GM19099 (cell line): ENCODE results near the gene PRKCD.

ENCODE experiments used
- POLR2A ChIP-seq: IDR thresholded peaks from 3 replicates; pipeline ENCODE4 v1.6.1; 2011; ENCODE audit warnings: low read depth; ENCODE audit not compliant: insufficient read length; ENCODE audit errors: extremely low read depth

PRKCD gene

DNA sequence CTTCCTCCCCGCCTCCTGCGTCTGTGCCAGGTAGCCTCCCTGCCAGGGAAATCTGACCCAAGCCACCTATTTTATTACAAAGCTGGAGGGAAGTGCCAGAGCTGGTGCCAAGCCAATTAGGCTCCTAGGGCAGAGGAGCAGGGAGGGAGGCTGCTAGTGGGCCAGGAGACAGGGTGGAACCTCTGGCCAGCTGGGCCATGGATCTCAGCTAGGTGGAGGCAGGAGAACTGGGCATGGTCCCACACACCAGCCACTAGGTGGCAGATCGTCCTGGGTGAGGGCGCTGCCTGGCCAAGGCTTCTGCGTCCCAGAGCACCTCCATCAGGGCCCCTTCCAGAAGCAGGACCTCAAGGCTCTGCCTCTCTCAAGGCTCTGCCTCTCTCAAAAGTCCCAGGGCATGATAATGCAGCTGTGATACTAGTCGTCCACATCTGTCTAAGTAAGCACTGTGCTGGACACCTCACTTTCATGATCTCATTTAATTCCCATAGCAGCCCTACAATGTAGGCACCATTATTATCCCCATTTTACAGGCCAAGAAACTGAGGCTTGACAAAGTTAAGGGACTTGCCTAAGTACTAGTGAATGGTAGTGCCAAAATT is 26.3 kb upstream of the PRKCD start:
- no peak for TF ChIP-seq POLR2A

DNA sequence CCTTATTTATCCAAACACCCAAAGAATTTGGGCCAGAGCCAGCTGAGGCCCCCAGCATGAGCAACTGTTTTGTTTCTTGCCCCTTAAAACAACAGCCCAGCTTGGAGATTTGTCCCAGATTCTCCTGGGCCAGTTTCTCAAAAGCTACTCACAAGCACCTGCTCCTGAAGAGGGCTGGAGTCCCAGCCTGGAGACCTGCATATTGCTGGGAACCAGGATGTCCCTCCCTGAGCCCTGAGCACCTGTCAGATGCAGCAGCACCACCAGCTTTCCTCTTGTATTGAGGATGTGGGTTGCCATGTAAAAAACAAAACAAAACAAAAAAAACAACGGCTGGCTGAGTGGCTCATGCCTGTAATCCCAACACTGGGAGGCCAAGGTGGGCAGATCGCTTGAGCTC is 23.8 kb upstream of the PRKCD start:
- no peak for TF ChIP-seq POLR2A

- TF ChIP-seq POLR2A: no peak
These were observed 23.1 kb upstream of the PRKCD start for GRCh38 chr3:53137835-53138446.

GRCh38 chr3:53139906-53140846 is 20.8 kb upstream of the PRKCD start:
- no peak for TF ChIP-seq POLR2A

DNA sequence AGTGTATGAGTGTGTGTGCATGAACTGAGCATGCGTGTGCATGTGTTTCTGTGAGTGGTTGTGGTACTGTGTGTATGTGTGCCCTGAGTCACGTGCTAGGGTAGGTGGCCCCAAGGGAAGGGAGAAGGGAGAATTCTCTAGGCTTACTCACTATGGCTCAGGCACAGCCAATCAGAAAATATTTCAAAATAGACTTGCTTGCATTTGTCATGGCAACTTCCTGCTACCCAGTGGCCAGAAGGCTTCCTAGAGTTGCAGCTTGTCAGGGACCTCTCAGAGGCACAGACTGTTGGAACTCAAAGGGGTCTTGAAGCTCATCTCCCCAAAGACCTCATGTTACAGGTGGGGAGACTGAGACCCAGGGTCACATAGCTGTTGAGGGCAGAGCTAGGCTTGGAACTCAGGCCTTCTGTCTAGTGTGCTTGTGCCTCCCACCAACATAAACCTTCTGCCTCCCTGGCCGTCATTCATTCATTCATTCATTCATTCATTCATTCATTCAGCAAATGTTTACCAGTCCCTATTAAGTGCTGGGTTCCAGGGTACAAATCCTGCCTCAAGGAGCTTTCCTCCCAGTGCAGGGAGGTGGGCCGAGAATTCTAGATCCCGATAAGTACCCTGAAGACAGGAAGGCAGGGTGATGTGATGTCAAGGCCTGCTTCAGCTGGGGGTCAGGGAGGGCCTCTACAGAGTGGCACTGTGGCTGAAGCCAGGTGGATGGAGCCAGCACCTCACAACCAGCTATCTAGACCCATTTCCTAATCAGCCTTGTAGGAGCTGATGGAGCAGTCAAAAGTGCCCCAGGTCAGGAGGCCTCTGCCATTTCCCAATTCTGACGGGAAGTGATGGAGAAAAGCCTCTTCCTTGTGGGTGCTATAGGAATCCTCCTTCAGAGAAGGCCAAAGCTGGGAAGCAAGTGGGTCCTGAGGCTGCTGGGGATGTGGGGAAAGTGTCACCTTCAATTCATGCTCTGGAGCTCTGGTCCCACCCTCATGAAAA is 19.9 kb upstream of the PRKCD start:
- no peak for TF ChIP-seq POLR2A

- no peak for TF ChIP-seq POLR2A
These were observed 18.0 kb upstream of the PRKCD start for GRCh38 chr3:53142986-53143385.

GRCh38 chr3:53144446-53144845 is 16.6 kb upstream of the PRKCD start:
- TF ChIP-seq POLR2A: no peak

DNA sequence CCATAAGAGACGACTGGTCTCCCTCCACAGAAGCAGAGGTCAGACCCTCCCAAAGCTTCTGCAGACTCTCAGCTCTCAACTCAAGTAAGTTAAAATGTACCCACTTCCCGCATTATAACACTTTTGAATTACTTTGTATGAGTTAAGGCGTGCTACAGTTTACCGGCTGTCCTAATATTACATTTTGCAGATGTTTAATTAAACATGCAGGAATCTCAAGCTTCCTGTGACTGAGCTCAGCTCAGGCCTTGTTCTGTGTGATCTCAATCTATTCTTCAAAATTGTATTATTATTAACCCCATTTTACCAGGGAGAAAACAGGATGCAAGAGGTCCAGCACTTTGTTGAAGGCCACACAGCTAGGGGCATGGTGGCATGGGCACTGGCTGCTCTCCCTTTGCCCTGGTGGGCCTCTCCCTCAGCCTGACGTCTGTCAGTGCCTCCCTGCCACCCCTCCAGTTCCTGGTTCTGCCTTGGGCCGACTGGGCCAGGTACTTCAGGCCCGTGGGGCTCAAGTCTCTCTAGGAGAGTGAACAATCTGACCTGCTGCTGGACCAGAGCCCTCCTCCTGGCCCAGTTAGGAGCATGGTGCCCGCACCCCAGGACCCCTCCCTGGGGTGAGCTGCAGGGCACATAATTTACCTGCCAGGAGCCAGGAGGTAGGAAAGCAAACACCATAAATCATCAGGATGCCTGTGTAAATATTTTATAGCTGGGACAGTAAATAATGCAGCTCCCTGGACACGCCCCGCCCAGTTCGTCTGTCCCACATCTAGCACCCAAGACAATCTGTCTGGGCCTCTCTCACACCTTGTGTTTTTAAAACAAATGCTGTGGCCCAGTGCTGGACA is 15.9 kb upstream of the PRKCD start:
- no peak for TF ChIP-seq POLR2A

GRCh38 chr3:53145713-53146080 is 15.3 kb upstream of the PRKCD start:
- no peak for TF ChIP-seq POLR2A

DNA sequence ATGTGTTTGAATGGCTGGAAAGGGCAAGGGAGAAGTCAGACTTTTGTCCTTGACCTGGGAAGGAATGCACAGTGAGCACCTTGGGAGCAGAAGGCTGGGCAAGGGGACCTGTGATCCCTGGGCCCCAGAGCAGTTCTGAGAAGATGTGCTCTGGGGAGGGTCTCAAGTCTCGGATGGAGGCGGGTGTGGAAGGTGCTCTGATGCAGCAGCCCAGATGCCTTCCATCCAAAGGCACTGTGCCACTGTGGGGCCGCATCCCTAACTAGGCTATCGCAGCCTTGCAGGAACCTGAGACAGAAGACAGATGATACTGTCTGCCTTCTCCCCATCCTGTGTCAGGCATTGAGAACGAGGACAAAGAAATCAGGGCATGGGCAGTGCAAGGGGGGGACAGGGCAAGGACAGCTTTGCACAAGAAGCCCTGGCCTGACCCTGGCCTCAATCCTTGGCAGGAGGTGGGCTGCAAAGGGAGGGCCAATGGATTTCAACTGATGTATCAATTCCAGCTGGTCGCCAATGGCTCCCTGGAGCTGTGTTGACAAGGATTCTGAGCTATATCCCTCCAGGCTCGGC is 14.6 kb upstream of the PRKCD start:
- no peak for TF ChIP-seq POLR2A

DNA sequence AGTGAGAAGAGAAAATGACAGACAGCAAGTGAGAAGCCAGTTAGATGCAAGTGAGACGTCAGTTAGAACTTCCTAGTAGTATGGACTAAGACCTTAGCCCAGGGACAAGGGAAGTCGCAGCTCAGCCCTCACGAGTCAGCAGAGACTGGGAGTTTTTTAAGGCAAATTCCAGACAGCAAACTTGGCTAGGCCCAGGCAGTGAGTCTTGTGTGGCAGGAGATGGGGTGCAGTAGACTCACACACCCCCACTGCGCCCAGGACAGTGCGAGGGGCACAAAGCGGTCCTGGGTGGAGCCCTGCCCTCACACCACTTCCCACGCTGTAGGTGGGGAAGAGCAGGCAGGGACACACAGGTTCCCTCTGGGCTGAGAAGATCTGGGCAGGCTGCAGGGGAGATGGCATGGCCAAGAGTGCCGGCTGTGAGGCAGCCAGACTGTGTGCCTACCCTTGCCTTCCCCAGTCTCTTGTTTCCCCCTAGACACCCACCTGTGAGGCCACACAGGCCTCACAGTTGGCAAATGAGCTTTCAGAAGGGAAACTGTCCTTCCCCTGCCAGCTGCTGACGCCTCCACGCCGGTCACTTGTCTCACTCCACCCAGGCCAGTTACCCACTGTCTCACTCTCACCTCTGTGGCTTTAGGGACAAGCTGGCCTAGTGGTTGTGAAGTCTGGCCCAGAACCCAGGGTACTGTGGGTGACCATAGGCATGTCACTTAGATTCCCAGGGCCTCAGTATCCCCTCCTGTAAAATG is 13.7 kb upstream of the PRKCD start:
- no peak for TF ChIP-seq POLR2A

- no peak for TF ChIP-seq POLR2A
These were observed 13.1 kb upstream of the PRKCD start for GRCh38 chr3:53147903-53148400.
